ENCODE data around the gene KIF2C.
"Not testable (repeated sequence)": the region's sequence is repeated elsewhere in the genome, so short reads cannot be mapped to it uniquely, and the experiment has no call there.

Gene KIF2C

DNA sequence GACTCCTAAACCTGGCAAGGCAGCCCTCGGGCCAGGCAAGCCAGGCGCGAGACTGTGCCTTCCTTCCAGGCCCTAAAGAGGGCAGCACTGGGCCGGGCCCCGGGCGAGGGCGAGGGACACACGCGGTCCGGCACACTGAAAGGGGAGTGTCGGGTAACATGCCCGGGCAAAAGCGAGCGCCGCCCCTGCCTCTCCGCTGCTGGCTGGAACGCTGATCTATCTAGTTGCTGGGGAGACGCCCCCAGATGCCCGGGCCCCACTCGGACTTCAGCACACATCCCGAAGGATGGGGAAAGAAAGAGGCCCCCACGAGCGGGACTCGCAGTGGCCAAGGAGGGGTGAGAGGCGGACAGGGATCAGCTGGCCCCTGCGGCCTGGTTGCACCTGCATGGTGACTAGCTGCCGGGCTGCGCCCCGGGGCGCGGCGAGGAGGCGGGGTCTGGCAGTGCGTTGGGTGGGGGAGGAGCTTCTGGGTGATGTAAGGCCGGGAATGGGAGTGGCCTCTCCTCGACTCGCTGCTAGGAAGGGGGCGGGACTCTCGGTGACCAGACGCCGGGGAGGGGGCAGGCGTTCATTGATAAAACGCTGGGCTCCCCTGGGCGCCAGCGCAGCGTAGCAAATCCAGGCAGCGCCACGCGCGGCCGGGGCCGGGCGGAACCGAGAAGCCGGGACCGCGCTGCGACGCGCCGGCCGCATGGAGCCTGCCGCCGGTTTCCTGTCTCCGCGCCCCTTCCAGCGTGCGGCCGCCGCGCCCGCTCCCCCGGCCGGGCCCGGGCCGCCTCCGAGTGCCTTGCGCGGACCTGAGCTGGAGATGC, 60.3 kb downstream of the KIF2C start, which contains the start of gene PLK3:
Gene PLK3 (plus strand): TSS at position 608 of the 815 bp plus-strand sequence. CDS start 87 bp downstream, at position 695.
- DNase-seq, result peak; percentile 97

DNA sequence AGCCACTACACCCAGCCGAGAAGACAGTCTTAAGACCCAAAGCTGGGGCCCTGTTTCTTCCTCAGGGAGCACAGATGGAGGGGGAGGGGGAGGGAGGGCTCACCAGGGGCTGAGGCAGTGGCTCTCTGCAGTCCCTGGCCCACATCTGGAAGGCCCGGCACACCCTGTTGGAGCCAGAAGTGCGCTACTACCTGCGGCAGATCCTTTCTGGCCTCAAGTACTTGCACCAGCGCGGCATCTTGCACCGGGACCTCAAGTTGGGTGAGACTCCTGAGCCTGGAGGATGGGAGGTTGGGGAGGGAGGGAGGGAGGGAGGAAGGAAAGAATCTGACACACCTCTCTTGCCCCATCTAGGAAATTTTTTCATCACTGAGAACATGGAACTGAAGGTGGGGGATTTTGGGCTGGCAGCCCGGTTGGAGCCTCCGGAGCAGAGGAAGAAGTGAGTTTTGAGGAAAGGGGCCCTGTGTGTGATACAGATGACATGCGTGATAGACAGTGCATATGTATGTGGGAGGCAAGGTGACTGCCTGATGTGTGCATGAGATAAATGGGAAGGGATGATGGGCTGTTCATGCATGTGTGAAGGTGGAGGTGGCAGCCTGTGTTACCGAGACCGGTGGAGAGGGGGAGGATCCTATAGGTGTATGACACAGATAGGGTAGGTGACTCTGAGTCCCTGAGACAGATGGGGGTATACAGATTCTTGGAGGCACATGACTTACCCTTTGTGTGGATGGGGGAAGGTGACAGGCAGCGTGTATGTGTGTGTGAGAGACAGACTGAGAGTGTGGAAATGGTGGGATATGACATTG, 62.1 kb downstream of the KIF2C start:
- no peak for DNase-seq

DNA sequence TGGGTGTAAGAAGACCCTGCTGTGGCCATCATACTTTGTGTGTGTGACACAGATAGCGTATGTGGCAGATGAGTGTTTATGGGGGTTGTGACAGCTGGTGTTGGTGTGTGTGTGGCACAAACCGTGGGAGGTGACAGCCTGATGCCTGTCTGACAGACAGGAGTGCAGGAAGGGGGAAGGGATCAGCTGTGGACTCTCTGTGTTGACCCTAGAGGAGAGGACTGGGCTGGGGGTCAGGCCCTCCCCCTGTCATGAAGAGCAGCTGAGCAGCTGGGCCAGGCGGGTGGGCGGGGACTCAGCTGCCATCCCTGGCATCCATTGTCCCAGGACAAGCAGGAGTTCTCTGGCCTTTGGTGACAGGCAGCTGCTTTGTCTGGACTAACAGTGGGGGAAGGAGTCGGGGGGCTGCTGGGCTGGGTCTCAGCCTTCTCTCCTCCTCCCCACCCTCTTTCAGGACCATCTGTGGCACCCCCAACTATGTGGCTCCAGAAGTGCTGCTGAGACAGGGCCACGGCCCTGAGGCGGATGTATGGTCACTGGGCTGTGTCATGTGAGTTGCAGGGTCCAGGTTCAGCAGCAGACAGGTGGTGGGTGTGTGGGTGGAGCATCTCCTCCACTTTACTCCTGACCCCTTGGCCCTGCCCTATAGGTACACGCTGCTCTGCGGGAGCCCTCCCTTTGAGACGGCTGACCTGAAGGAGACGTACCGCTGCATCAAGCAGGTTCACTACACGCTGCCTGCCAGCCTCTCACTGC, 62.8 kb downstream of the KIF2C start:
- DNase-seq, result no peak

DNA sequence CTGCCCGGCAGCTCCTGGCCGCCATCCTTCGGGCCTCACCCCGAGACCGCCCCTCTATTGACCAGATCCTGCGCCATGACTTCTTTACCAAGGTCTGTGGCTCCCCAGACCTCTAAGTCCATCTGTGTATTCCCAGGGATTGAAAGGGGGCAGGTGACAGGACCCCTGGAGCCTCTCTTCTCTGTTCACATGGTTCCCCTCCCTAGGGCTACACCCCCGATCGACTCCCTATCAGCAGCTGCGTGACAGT, 63.4 kb downstream of the KIF2C start:
- no peak for DNase-seq

DNA sequence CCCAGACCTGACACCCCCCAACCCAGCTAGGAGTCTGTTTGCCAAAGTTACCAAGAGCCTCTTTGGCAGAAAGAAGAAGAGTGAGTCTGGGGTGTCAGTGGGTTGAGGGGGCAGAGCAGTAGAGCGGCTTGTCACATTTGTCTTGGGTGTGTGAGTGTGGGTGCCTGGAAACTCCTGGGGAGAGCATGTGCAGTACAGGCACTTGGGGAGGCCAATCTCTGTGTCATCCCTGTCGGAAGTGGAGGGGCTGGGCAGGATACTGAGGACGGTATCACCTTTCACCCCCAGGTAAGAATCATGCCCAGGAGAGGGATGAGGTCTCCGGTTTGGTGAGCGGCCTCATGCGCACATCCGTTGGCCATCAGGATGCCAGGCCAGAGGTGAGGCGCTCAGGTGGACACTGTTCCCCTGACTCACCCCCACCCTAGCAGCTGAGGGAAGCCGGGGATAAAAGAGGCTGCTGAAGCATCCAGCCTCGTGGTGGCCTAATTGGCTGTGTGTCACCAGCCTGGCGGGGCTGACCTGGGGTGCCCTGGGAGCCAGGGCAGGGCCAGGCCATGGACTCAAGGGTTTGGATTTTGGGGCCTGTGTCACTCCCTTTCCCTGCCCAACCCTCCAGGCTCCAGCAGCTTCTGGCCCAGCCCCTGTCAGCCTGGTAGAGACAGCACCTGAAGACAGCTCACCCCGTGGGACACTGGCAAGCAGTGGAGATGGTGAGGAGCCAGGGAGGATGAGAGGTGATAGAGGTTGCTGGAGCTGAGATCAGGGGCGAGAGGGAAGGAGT, 63.9 kb downstream of the KIF2C start:
- DNase-seq, result no peak

DNA sequence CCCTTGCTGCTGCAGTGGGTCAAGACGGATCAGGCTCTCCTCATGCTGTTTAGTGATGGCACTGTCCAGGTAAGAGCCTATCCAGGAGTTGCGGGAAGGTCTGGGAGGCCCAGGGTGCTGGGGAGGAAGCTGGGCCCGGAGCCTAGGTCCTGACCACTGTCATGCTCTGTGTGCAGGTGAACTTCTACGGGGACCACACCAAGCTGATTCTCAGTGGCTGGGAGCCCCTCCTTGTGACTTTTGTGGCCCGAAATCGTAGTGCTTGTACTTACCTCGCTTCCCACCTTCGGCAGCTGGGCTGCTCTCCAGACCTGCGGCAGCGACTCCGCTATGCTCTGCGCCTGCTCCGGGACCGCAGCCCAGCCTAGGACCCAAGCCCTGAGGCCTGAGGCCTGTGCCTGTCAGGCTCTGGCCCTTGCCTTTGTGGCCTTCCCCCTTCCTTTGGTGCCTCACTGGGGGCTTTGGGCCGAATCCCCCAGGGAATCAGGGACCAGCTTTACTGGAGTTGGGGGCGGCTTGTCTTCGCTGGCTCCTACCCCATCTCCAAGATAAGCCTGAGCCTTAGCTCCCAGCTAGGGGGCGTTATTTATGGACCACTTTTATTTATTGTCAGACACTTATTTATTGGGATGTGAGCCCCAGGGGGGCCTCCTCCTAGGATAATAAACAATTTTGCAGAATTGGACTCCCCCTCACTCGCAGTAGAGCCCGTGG, 65.8 kb downstream of the KIF2C start:
- no peak for DNase-seq

DNA sequence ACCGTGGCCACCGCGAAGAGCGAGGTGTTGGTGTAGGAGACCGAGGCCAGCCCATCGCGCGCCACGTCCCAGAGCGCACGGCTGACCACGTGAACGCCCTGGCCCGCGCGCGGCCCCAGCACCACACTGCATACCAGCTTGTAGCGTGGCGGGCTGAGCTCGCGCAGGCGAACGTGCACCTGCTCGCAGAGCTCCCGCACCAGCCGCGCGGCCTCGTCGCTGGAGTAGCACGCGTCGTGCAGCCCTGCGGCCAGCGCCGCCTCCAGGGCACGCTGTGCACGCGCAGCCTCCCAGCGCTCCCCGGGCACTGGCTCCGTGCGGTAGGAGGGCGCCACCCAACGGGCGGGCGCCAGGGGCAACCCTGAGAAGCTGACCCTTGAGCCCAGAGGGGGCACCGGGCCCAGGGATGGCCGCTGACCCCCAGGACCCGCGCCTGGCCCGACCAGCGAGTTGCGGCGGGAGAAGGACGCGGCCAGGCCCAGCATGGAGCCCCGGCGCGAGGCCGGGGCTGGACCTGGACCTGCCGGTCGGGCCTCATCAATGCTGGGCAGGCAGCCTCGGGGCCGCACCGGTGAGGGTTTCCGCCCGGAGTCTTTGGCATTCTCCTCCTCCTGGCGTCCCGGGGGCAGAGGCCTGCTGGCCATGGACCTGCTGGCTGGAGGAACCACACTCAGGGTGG, 66.5 kb downstream of the KIF2C start:
- DNase-seq, result no peak

DNA sequence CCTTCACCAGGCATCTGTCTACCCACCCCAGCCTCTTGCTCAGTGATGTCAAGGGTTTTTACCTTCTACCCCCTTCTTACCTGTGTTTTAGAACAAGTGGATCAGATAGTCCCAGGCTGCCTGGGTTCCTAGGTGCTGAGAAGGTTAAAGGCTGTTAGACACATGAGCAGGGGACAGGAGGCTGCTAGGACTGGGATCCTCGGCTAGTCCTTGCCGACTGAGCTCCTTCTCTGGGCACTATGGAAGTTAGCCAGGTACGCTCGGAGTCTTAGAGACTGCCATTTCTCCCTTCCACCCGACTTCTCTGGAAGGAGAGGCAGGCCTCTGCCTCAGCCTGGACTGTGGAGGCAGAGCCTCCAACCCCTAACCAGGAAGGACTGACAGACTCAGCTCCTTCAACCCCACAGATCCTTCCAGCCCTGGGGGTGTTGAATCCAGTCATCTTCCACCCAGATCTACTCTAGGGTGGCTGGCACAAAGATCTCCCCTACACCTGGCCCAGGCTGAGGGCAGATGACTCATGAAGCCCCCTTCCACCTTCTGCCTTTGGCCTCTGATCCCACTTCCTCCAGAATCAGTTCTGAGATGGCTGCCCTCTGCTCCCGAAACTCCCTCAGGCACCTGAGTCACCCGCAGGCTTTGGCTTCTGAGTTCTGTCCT, 67.2 kb downstream of the KIF2C start, which contains the start of gene DYNLT4:
Gene DYNLT4 (minus strand): TSS at position 648 of the 660 bp plus-strand sequence. CDS start 683 bp downstream, outside the sequence.
- no peak for DNase-seq

DNA sequence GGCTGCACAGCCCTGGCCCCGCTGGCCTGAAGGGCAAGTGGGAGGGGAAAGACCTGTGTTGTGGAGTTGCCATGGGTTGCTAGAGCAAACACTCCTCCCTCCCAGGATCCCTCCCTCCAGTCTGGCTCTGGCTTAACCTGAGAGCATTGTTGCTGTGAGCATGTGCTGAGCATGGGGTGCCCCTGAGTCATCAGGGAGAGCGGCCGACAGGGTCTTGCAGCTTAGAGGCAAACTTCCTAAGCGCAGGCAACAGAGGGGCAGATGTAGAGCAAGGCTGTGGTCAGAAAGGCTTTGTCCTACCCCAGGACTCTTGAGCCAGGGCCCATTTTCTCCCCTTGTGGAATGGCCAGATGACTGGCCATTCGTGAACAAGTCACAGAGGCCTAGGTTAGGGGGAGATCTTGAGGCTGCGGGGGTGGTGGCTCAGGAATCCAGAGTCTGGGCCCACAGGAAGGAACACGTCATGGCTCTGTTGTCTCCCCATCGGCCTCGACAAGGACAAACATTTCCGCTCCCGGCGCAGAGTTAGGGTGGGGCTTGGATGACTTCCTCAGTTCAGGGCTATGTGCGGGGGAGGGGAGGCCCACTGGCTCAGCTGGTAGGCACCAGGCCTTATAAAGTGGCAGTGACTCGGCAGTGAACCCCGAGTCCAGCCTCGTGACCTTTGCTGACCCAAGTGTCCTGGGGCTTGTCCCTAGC, 67.9 kb downstream of the KIF2C start:
- no peak for DNase-seq

DNA sequence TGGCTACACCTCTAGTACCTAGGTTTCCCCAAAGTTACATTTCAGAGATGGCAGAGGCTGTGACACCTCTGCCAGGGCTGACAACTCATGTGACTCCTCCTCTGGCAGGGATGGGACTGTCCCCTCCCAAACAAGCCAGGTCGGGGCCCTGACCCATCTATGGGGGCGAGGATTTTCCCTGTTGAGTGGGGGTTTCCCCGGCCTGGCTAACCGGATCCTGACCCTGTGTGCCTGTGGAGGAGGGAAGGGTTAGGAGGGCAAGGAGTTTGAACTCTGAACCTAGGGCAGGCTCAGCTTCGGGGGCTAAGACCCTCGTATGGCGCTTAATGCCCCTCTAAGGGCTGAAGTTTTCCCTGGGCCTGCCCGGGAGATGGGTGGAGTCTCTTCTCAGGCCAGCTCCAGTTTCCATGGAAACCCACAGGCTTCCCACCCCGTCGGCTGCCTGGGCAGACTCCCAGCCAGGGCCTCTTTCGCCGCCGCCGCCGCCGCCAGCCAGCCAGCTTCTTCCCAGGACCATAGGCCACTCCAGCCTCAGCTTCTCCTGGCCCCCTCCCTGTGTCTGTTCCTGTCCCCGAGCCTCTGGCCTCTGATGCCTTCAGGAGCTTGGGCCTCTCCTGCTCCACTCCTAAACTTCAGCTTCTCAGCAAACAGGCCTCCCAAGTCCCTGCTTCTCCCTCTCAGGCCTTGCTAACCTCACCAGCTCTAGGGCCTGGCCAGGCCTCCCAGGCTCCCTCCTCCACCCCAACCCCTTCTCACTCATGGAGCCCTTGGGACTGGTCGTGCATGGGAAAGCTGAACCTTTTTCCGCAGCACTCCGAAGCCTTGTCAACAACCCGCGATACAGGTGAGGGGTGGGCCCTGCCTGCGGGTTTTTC, 68.7 kb downstream of the KIF2C start, which contains the start of gene BTBD19:
Gene BTBD19 (plus strand): TSS at position 461 of the 875 bp plus-strand sequence. CDS start 298 bp downstream, at position 759.
- DNase-seq, result no peak

DNA sequence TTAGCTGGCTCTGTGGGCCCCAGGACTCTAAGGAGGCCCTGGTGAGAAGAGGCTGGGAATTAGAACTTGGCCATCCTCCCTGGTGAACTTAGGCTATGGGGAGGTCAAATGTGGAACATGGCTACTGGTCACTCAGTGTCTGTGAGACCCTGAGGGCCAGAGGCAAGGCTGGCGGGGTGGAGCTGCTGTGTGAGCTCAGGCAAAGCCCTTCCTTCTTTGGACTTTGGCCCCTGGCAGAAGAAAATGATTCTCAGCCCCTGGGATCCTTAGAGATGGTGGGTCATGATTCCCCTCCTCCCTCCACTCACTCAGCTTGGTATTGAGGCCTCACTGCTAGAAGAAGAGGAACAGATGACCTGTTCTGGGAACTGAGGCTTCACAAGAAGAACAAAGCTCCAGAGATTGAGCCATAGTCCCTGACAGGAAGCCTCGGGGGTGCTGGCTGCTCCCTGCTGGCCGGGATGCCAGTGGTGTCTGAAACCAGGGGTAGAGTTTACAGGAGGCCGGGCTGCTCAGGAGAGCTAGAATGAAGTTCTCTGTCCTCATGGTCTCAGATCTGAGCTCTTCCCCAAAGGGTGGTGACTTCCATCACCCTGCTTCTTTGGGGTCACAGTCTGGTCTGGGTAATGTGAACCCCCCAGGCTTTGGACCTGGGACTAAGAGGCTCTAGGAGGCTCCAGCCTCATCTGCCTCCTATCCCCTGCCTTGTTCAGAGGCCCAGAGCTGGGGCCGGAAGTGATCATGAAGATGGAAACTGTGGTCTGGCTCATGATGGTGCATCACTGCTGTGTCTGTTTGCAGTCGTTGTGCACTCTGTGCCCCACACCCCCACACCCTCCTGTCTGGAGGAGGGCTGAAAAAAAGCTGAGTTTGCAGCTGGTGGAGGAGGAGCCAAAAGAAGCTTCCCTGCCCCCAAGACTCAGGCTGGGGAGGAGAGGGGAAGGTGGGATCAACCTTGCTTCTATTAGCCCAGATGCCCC, 69.6 kb downstream of the KIF2C start:
- DNase-seq, result no peak

DNA sequence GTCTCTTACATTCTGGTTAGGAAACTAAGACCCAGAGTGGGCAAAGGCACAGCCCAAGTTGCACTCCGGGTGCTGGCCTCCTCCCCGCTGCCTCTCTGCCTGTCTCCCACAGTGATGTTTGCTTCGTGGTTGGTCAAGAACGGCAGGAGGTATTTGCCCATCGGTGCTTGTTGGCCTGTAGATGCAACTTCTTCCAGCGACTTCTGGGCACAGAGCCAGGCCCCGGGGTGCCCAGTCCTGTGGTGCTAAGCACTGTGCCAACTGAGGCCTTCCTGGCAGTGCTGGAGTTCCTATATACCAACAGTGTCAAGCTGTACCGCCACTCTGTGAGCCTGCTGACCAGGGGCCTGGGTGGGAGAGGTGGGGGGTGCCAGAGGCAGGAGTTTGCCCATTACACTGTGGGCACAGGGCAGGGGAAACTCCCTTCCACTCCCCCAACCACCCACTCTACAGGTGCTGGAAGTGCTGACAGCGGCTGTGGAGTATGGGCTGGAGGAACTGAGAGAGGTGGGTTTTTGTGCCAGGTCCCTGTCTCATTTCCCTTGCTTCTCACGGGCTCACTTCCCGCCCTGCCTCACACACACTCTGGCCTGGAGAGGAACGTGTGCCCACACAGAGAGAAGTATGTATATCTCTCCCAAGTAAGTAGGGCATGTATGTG, 70.6 kb downstream of the KIF2C start:
- no peak for DNase-seq

DNA sequence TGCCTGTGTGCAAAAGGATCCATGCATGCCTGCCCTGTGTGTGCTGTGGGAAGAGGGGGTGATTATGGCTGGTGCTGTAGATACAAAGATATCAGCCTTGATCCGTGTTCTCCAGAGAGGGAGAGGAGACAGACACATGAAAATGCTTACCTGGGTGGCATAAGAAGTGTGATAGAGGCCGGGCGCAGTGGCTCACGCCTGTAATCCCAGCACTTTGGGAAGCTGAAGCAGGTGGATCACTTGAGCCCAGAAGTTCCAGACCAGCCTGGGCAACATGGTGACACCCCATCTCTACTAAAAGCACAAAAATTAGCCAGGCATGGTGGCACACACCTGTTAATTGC, 71.1 kb downstream of the KIF2C start:
- not testable (repeated sequence) for DNase-seq

DNA sequence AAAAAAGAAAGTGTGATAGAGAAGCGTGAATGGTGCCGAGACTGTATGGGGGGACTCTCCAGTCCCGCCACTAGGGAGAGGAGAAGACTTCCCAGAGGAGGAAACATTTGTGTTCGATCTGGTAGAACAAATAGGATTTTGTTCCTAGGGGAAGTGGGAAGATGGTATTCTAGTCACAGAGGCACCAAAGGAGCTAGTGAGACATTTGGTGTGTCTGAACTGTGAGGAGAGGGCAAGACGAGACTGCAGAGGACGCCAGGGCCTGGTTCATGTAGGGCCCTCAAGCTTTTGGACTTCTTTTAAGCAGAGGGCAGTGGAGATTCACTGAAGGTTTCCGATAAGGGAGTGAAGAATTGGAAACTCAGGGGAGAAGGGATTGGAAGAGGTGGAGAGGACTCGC, 71.6 kb downstream of the KIF2C start:
- DNase-seq, result no peak

DNA sequence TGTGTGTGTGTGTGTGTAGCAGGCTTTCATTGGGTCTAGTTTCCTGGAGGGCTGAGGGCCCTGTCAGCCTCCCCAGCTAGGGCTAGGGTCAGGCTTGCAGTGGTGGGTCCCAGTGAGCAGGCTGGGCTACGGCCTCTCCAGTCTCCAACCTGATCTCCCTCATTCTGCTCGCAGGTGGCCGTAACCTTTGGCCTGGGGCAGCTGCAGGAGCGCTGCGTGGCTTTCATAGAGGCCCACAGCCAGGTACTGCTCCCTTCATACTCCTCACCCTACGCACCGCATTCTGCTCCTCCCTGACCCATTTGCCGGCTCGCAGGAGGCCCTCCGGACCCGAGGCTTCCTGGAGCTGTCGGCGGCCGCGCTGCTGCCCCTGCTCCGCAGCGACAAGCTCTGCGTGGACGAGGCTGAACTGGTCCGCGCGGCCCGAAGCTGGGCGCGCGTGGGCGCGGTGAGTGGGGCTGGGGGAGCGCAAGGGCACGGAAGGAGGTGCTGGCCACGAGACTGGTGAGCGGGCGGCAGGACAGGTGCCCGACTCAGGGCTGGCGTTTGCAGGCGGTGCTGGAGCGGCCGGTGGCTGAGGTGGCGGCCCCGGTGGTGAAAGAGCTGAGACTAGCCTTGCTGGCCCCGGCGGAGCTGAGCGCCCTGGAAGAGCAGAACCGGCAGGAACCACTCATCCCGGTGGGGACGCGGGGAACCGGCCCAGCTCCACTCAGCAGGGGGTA, 73.3 kb downstream of the KIF2C start:
- no peak for DNase-seq

DNA sequence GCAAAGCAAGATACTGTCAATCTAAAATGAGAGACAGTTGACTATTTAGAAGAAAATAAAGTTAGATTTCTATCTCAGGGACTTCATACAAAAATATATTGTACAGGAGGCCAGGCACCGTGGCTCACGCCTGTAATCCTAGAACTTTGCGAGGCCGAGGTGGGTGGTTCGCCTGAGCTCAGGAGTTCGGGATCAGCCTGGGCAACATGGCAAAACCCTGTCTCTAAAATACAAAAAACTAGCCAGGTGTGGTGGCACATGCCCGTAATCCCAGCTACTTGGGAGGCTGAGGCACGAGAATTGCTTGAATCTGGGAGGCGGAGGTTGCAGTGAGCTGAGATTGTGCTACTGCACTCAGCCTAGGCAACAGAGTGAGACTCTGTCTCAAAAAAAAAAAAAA, 76.3 kb downstream of the KIF2C start:
- not testable (repeated sequence) for DNase-seq

DNA sequence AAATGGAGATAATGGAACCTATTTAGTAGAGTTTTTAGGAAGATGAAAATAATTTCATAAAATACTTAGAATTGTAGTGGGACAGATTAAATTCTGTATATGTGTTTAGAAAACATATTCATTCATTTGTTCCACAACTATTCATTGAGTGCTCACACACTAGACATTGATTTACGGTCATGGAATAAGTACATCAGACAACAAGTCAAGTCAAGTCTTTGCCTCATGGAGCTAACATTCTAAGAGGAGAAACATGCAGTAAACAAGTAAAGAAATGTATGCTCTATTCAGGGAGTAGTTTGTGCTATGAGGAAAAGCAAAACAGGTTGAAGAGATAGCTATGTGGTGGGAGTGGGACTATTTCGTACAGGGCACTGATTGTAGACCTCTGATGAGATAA, 77.7 kb downstream of the KIF2C start:
- no peak for DNase-seq
